GM19025 (cell line): ENCODE measurements around the gene PDE6G.
"Not testable (repeated sequence)": the region's sequence is repeated elsewhere in the genome, so short reads cannot be mapped to it uniquely, and the experiment has no call there.

Experiments used
- ATAC-seq: cut with Tn5 transposase; IDR thresholded peaks from one replicate; pipeline ENCODE4 v1.9.1; 2021; ENCODE audit warnings: mild to moderate bottlenecking, low read depth, moderate library complexity; ENCODE audit not compliant: unreplicated experiment

PDE6G gene

GRCh38 chr17:81638683-81639082 lies 17.7 kb downstream of the PDE6G start:
- ATAC-seq: no peak

GRCh38 chr17:81636505-81637288 lies 19.6 kb downstream of the PDE6G start, which contains the start of the genes NPLOC4 and TSPAN10:
Gene NPLOC4, minus strand, starts transcription at chr17:81637112. Its CDS starts 182 bp downstream, at chr17:81636930.
Gene TSPAN10, plus strand, starts transcription at chr17:81637196. Its CDS starts 5,217 bp downstream, at chr17:81642413.
- peak; percentile 85 for ATAC-seq

GRCh38 chr17:81635973-81636504 lies 20.3 kb downstream of the PDE6G start:
- no peak for ATAC-seq

DNA sequence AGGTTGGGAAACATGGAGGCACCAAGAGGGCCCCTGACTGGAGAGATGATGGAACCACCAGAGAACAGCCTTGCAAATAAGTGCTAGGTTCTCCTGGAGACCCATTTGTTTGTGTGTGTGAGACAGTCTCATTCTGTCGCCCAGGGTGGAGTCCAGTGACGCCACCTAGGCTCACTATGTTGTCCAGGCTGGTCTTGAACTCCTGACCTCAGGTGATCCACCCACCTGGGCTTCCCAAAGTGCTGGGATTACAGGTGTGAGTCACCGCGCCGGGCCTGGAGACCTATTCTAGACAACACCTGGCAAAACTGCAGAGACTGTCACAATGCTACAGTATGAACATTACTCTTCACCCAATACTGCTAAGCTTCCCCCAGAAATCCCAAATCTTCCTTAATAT lies 20.9 kb downstream of the PDE6G start:
- ATAC-seq: no peak

- no peak for ATAC-seq
These were observed 24.9 kb downstream of the PDE6G start for GRCh38 chr17:81631482-81631881.

DNA sequence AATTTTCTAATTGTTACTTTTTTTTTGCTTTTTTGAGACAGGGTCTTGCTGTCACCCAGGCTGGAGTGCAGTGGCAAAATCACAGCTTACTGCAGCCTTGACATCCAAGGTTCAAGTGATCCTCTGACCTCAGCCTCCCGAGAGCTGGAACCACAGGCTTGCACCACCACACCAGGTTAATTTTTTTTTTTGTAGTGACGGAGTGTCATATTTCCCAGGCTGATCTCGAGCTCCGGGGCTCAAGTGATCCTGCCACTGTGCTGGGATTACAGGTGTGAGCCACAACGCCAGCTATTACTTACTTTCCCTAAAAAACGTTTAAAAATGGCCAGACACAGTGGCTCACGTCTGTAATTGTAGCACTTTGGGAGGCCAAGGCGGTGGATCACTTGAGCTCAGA lies 26.1 kb downstream of the PDE6G start:
- ATAC-seq: no peak

DNA sequence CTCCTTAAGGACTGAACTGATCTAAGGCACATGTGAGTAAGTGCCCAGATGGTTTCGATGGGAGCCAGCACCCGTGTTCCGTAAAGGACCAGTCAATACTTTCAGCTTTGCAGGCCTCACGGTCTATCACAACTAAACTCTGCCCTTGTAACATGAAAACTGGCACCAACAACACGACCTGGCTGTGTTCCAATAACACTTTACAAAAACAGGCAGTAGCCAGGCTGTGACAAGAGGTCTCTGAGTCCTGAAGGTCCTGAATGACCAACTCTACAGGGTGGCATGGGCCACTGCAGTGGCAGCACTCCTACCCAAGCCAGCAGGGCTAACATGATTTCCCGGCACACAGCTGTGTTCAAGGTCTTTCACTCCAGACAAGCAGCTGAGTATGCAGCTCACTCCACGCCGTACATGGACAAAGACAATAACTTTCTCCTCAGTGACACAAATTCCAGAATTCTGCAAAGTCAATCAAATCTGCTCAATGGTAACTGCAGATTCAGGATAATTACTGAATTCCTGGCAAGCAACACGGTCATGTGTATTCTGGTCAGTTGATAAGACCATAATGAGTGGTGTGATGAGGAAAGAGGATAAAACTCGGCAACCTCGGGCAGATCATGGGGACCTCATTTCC lies 34.7 kb downstream of the PDE6G start:
- no peak for ATAC-seq

DNA sequence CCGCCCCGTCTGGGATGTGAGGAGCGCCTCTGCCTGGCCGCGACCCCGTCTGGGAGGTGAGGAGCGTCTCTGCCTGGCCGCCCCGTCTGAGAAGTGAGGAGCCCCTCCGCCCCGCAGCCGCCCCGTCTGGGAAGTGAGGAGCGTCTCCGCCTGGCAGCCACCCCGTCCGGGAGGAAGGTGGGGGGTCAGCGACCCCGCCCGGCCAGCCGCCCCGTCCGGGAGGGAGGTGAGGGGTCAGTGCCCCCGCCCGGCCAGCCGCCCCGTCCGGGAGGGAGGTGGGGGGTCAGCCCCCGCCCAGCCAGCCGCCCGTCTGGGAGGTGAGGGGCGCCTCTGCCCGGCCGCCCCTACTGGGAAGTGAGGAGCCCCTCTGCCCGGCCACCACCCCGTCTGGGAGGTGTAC lies 38.0 kb downstream of the PDE6G start:
- ATAC-seq: not testable (repeated sequence)

DNA sequence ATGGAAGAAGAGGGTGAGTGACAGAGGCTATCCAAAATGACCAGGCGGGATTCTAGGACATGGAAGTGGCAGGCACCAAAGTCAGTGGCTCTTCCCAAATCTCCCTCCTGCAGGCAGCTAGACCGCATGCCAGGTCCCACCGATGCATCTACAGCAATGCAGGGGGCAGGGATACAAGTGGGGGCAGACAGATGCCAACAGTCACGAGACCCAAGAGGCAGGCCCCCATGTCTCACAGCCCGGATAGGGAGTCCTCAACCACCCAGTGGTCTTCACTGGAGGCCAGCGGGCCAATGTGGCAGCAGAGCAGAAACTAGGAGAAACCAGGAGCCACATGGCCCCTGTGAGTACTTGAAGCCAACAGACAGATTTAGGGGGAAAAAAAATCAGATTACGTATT lies 39.5 kb downstream of the PDE6G start:
- no peak for ATAC-seq

DNA sequence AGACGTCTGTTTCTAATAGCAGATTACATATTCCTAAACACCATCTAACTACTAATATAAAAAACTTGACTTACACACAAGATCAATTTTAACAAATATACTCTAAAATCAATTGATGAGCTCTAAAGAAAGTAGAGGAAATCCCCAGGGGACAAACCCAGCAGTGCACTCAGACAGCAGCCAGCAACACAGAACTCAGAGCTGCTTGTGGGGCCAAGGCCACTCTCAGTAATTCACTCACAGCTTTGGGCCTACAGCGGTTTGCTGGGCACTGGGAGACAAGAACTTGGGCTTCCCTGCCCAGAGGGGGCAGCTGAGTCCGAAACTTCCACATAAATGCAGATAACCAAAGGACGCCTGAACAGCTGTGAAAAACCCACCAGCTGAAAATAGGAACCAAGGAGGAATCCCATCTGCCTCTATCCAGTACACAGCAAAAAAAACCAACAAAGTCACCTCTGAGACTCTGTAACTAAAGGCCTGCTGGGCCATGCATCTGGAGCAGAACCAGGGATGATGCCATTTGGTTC lies 40.9 kb downstream of the PDE6G start:
- no peak for ATAC-seq

DNA sequence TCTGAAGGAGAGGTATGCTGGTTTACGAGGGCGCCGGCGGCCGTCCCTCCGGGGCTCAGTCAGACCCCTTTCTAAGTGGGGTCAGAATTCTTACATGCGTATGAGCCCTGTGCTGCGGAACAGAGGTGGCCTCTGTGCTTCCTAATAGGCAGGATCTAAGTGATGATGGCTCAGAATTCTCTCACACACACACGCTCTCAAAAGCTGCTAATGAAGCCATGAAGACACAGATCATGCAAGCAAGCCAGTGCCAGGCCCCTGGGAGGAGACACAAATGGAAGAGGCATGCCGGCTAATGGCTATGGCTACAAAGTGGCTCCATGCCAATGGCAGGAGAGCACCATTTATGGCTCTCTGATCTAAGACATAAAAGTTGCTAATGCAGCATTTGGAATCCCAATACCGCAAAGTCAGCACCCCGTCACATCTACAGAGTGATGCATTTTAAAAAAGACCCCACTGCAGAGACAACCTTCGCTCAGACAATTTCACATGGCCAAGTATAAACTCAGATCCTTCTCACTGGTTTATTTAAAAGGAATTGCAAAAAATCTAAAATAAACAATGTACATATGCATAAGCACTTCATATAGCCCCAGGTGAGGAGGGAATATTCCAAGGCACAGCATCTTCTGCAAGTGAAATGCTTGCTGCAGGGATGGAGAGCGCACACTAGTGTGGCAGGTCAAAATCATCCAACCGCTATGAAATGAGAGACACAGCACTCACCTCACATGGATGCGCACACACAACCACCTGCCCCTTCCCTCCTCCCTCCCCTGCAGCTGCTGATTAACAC lies 44.0 kb downstream of the PDE6G start:
- no peak for ATAC-seq

DNA sequence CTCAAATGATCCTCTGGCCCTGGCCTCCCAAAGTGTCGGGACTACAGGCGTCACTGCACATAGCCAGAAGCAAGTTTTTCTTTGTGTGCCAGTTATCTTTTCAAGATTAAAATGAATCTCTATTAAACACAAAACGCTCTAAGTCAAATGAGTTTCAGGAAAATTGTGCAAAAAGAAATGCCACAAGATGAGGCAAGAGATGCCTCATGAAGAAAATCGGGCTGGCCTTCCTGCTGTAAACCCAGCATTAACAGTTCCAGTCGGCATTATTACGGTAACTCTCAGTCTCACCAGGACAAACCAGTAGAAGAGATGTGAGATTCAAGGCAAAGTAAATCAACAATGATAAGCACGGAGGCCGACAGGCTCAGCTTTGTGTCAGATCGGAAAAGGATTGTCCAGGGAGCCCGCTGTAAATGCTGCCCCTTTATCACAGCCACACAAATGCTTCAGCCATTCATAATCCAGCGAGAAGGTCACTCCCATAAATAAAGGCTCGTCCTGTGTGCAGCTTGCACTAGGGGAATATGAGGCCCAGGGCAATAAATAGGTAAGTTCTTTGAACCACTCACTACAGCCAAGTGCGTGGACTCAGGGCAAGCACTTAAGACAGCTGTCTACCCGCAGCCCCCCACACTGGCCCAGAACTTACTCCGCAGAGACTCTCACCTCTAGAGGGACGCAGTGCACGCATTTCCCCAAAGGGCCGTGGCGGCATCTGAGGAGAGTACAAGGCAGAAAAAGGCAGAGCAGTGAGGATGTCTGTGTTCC lies 46.6 kb downstream of the PDE6G start:
- no peak for ATAC-seq

DNA sequence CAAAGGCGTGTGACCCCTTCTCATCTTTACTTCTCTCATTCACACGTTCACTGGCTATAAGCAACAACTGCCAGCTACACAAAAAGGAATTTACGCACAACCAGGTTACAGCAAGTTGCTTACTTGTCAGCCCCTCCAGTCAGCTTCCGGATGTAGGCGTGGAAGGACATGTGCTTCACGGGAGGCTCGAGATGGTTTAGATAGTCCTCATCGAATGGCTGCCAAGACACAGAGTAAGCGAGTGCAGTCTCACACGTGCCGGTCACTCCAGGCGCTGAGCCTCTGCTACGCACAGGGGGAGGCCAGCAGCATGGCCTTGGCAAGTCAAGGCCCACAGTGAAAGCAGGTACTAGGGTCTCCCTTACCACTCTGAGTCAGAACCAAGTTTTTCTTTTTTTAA lies 47.7 kb downstream of the PDE6G start:
- ATAC-seq: no peak

DNA sequence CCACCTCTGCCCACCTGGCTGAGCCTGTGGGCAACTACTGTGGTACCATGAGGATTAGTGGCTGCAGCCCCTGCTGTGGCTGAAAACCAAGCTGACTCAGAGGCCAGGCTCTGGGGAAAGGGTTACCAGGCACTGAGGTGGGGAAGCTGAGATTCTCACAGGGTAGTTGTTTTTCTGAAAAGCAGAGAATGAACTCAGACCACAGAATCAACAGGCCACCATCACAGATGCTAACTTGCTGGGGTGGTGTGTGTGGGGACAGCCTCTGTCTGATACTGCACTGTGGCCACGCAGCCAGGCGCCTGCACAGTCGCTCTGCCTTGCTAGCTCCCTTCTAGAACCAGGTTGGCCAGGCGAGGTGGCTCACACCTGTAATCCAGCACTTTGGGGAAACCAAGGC lies 48.3 kb downstream of the PDE6G start:
- no peak for ATAC-seq

DNA sequence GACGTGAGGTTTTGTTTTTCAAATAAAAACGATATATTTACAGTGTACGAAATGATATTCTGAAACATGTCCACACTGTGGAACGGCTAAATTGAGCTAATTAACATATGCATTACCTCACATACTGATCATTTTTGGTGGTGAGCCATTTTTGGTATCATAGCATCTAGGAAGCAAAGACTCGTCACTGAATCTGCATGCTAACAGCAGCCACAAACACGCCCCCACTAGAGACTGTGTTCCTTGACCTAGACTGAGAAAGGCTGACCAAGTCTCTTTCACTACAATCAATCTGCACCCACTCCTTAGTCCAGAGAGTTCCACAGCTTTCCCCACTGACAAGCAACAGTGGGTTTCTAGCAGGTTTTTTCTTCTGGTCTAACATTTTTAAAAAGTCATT lies 48.9 kb downstream of the PDE6G start:
- no peak for ATAC-seq

- no peak for ATAC-seq
These were observed 52.3 kb downstream of the PDE6G start for GRCh38 chr17:81603846-81604610.

DNA sequence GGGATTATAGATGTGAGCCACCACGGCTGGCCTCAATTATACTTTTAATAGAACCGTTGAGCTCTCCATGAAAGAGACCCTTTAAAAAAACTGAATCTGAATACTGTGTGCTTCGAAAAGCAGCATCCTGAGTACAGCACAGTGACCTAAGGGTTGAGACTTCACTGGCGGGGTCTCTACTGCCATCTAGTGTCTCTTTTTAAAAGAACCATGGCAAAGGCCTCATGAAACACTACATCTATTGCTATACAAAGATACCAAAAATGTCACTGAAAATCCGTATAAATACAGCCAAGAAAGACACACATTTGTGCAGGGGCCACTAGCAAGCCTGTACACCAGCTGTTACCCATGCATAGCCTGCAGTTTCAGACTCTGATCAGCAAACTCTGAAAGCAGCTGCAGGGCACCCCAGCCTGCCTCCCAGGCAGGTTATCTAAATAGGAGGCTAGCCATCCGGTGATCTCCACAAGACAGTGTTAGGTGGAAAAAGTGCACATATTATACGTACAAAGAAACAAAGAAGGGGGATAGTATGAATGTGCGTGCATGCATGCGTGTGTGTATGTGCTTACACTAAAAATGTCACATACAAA lies 54.7 kb downstream of the PDE6G start:
- no peak for ATAC-seq
